ENCODE data around the gene DUOXA1.

The DUOXA1 gene

DNA sequence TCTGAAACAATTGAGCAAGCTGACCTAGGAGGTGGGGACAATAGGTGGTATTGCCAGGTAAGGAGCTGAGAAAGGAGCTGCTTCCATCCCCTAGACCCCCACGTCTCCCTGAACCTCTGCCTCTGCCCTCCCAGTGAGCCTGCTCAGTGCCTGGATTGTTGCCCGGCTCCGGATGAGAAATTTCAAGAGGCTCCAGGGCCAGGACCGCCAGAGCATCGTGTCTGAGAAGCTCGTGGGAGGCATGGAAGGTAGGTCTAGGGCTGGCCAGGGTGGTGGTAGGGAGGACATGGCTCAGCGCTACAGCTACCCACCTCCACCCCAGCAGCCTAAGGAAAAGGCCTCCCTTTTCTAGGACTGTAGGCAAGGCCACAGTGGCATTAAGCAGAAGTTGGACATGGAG lies 13.4 kb upstream of the DUOXA1 start:
- Histone ChIP-seq H3K4me3 (ENCODE audit: low read depth, low read length) (no peak overlapping the region), H3K36me3 (ENCODE audit: control insufficient read depth in 2 of 2, insufficient read depth in 1 of 2, low read length in 2 of 2) (no peaks in the 10 kb centered on the region), H3K27ac (ENCODE audit: extremely low read depth, low read depth, low read length) (no peak overlapping the region), H3K9me3 (ENCODE audit: control insufficient read depth, insufficient read depth, low read depth, low read length) (no peaks in the 10 kb centered on the region), H3K4me1 (ENCODE audit: control insufficient read depth, insufficient read depth, low read length) (no peaks in the 10 kb centered on the region; the same call in 1 of the 2 replicates)
- POLR2A ChIA-PET: interaction anchor here (1.8 kb wide), 1 partner anchor 25 kb away, joined by 4 read pairs; no protein-coding TSS in a partner anchor
- CTCF ChIA-PET: no interaction called here
- TF ChIP-seq, protein P1, sequence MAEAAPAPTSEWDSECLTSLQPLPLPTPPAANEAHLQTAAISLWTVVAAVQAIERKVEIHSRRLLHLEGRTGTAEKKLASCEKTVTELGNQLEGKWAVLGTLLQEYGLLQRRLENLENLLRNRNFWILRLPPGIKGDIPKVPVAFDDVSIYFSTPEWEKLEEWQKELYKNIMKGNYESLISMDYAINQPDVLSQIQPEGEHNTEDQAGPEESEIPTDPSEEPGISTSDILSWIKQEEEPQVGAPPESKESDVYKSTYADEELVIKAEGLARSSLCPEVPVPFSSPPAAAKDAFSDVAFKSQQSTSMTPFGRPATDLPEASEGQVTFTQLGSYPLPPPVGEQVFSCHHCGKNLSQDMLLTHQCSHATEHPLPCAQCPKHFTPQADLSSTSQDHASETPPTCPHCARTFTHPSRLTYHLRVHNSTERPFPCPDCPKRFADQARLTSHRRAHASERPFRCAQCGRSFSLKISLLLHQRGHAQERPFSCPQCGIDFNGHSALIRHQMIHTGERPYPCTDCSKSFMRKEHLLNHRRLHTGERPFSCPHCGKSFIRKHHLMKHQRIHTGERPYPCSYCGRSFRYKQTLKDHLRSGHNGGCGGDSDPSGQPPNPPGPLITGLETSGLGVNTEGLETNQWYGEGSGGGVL (tag by site-specific recombination; IDR thresholded peaks at IDR 0.05): no peak
- TF ChIP-seq ZNF747 (tag by site-specific recombination; IDR thresholded peaks at IDR 0.05) (no peak), CTCF (tag by site-specific recombination; IDR thresholded peaks at IDR 0.05) (no peak), GLI4 (tag by site-specific recombination; IDR thresholded peaks at IDR 0.05) (no peak)

GRCh38 chr15:45141386-45141785 lies 11.7 kb upstream of the DUOXA1 start:
- ChIA-PET CTCF (interaction anchor here (0.6 kb wide), 1 partner anchor 327 kb away, joined by 3 read pairs; no protein-coding TSS in a partner anchor), POLR2A (interaction anchor here (1.8 kb wide), 1 partner anchor 23 kb away, joined by 4 read pairs; no protein-coding TSS in a partner anchor)
- Histone ChIP-seq H3K36me3 (ENCODE audit: control insufficient read depth in 2 of 2, insufficient read depth in 1 of 2, low read length in 2 of 2) (no peaks in the 10 kb centered on the region), H3K4me1 (ENCODE audit: control insufficient read depth, insufficient read depth, low read length) (no peaks in the 10 kb centered on the region; the same call in 1 of the 2 replicates), H3K27ac (ENCODE audit: extremely low read depth, low read depth, low read length) (no peak overlapping the region), H3K4me3 (ENCODE audit: low read depth, low read length) (no peak overlapping the region), H3K9me3 (ENCODE audit: control insufficient read depth, insufficient read depth, low read depth, low read length) (no peaks in the 10 kb centered on the region)
- no peak for TF ChIP-seq HOXC10 (CRISPR knock-in tag; IDR thresholded peaks at IDR 0.05)
- TF ChIP-seq ZNF274 (IDR thresholded peaks at IDR 0.05; ENCODE audit: low read length): no peak
- TF ChIP-seq ZNF274 (tag by site-specific recombination; IDR thresholded peaks at IDR 0.05; ENCODE audit: borderline replicate concordance): no peak
- TF ChIP-seq TRIM28 (IDR thresholded peaks at IDR 0.05; ENCODE audit: borderline replicate concordance, low read length): no peak
- TF ChIP-seq ZBTB48 (tag by site-specific recombination; IDR thresholded peaks at IDR 0.05): no peak
- no peak for TF ChIP-seq ZNF654 (tag by site-specific recombination; IDR thresholded peaks at IDR 0.05; ENCODE audit: low read depth)
- TF ChIP-seq ZNF677 (tag by site-specific recombination; IDR thresholded peaks at IDR 0.05): no peak
- no peak for TF ChIP-seq ZNF341 (tag by site-specific recombination; IDR thresholded peaks at IDR 0.05; ENCODE audit: low read depth)
- no peak for TF ChIP-seq ZNF324 (tag by site-specific recombination; IDR thresholded peaks at IDR 0.05)
- TF ChIP-seq ZNF2 (tag by site-specific recombination; IDR thresholded peaks at IDR 0.05): no peak
- TF ChIP-seq ZFHX2 (tag by site-specific recombination; conservative IDR thresholded peaks at IDR 0.05): no peak
- TF ChIP-seq ZFP69B (tag by site-specific recombination; IDR thresholded peaks at IDR 0.05): no peak
- no peak for TF ChIP-seq KLF10 (tag by site-specific recombination; IDR thresholded peaks at IDR 0.05)
- no peak for TF ChIP-seq ZNF701 (tag by site-specific recombination; IDR thresholded peaks at IDR 0.05)
- no peak for TF ChIP-seq KLF1 (tag by site-specific recombination; IDR thresholded peaks at IDR 0.05)
- no peak for TF ChIP-seq KLF9 (tag by site-specific recombination; IDR thresholded peaks at IDR 0.05; ENCODE audit: low read depth)
- TF ChIP-seq, protein P2, sequence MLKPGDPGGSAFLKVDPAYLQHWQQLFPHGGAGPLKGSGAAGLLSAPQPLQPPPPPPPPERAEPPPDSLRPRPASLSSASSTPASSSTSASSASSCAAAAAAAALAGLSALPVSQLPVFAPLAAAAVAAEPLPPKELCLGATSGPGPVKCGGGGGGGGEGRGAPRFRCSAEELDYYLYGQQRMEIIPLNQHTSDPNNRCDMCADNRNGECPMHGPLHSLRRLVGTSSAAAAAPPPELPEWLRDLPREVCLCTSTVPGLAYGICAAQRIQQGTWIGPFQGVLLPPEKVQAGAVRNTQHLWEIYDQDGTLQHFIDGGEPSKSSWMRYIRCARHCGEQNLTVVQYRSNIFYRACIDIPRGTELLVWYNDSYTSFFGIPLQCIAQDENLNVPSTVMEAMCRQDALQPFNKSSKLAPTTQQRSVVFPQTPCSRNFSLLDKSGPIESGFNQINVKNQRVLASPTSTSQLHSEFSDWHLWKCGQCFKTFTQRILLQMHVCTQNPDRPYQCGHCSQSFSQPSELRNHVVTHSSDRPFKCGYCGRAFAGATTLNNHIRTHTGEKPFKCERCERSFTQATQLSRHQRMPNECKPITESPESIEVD (tag by site-specific recombination; IDR thresholded peaks at IDR 0.05): no peak
- TF ChIP-seq ZNF473 (tag by site-specific recombination; IDR thresholded peaks at IDR 0.05): no peak

All from HEK293 (cell line).